K562 (cell line): ENCODE measurements around the gene PRRG4. TPM values are rescaled to one million over a fixed set of nuclear protein-coding genes. Genes with fewer than 3 reads are reported as not detected.
A peak's percentile ranks its signal among the peaks of the same experiment; 100 is the strongest.

Source experiments
- ATAC-seq: fragments of 200-7000 bp; cut with Tn5 transposase; 3 replicates; pipeline ENCODE4 v1.9.1; 2020; ENCODE audit warnings: moderate library complexity
- BruUV-seq: library from RNA; stranded (reverse); fragments of 400-500 nt; replicated peaks from 2 replicates; lab custom pipeline; 2021; lab: Mats Ljungman, UMichigan
- CTCF ChIA-PET: fragments of 300-600 bp; formaldehyde crosslinking; extraction: SDS; loops from one replicate; lab custom pipeline; 2021; ENCODE audit warnings: low intra/inter-chr PET ratio; lab: Yijun Ruan, JAX
- POLR2A ChIA-PET: fragments of 300-600, 350-650 bp; sonication (Branson Sonifier 250); formaldehyde crosslinking; extraction: SDS; loops from one replicate; lab custom pipeline; 2021; ENCODE audit warnings: antibody characterized with exemption, inconsistent platforms; lab: Yijun Ruan, JAX
- DNase-seq, 4 experiments: peaks; one replicate each; pipeline versions ENCODE4 v3.0.0 to v3.0.0-alpha.2; 2011 to 2018; ENCODE audit warnings: low spot score in 3 of 4, mixed read lengths in 3 of 4; ENCODE audit errors: extremely low read depth in 1 of 4
- FAIRE-seq: peaks from 2 replicates; lab custom pipeline; 2011; peaks lifted over from hg19 to GRCh38; lab: Jason Lieb, UNC
- H2AFZ ChIP-seq: 2 replicates; pipeline ENCODE4 v1.6.0; 2011; ENCODE audit warnings: low read depth, low read length, control low read depth, inconsistent platforms
- H3K27ac ChIP-seq: fragments of 200-600 bp; 3 replicates; pipeline ENCODE4 v1.8.0; 2011; ENCODE audit warnings: low read depth, mild to moderate bottlenecking, control low read depth, inconsistent platforms, low read length, moderate library complexity, mixed read lengths; ENCODE audit errors: extremely low read depth
- H3K27me3 ChIP-seq, 2 experiments: fragments of 300-600 bp in 1 of 2; 2 replicates in 1 of 2; 3 replicates in 1 of 2; pipeline versions ENCODE4 v1.6.0 to v1.8.0; 2011; ENCODE audit warnings: inconsistent platforms in 2 of 2, low read length in 2 of 2, mild to moderate bottlenecking in 1 of 2, mixed read lengths in 1 of 2, moderate library complexity in 1 of 2; ENCODE audit not compliant: control insufficient read depth in 2 of 2, insufficient read depth in 2 of 2
- H3K36me3 ChIP-seq: fragments of 300-600 bp; 3 replicates; pipeline ENCODE4 v1.8.0; 2011; ENCODE audit warnings: mild to moderate bottlenecking, low read length, inconsistent platforms; ENCODE audit not compliant: control insufficient read depth, insufficient read depth
- H3K4me1 ChIP-seq, 2 experiments: fragments of 200-600 bp in 1 of 2; replicated peaks in 1 of 2; 2 replicates in 1 of 2; 3 replicates in 1 of 2; pipeline versions ENCODE4 v1.5.1 to v1.8.0; 2011; ENCODE audit warnings: inconsistent platforms in 2 of 2, low read length in 2 of 2, mild to moderate bottlenecking in 1 of 2, mixed read lengths in 1 of 2, moderate library complexity in 1 of 2; ENCODE audit not compliant: control insufficient read depth in 2 of 2, insufficient read depth in 2 of 2
- H3K4me2 ChIP-seq: 2 replicates; pipeline ENCODE4 v1.6.1; 2011; ENCODE audit warnings: low read length, control low read depth, inconsistent platforms, mixed read lengths; ENCODE audit not compliant: insufficient read depth
- H3K4me3 ChIP-seq: fragments of 200-600 bp; sonication (generic), shearing (Covaris generic); 2 replicates; pipeline ENCODE4 v1.5.1; 2016; ENCODE audit warnings: control low read depth, inconsistent platforms
- H3K79me2 ChIP-seq: fragments of 200-600 bp; 3 replicates; pipeline ENCODE4 v1.8.0; 2011; ENCODE audit warnings: low read length, inconsistent platforms; ENCODE audit not compliant: control insufficient read depth, insufficient read depth
- H3K9ac ChIP-seq, 2 experiments: 2 replicates each; pipeline versions ENCODE4 v1.6.0 to v1.6.1; 2011; ENCODE audit warnings: low read depth in 2 of 2, low read length in 2 of 2, control low read depth in 1 of 2, inconsistent platforms in 1 of 2, mild to moderate bottlenecking in 1 of 2, mixed read lengths in 1 of 2; ENCODE audit not compliant: insufficient read depth in 1 of 2
- H3K9me1 ChIP-seq: one replicate; pipeline ENCODE4 v1.6.0; 2011; ENCODE audit warnings: inconsistent platforms, mild to moderate bottlenecking, low read length, moderate library complexity; ENCODE audit not compliant: control insufficient read depth, insufficient read depth
- H3K9me3 ChIP-seq: replicated peaks from 2 replicates; pipeline ENCODE4 v1.5.1; 2011; ENCODE audit warnings: low read depth, low read length, inconsistent platforms; ENCODE audit not compliant: control insufficient read depth, insufficient read depth
- H4K20me1 ChIP-seq: replicated peaks from 2 replicates; pipeline ENCODE4 v1.6.1; 2011; ENCODE audit warnings: low read length, inconsistent platforms, mixed read lengths; ENCODE audit not compliant: control insufficient read depth, insufficient read depth
- CHD2 ChIP-seq: IDR thresholded peaks from 2 replicates; pipeline ENCODE4 v1.6.1; 2011; ENCODE audit warnings: low read depth, low read length
- CREM ChIP-seq: IDR thresholded peaks from 2 replicates; pipeline ENCODE4 v1.6.1; 2014; ENCODE audit warnings: antibody characterized with exemption, low read depth
- DMBX1 ChIP-seq: fragments of 250-450 bp; sonication (Bioruptor Pico); IDR thresholded peaks from 2 replicates; pipeline ENCODE4 v1.8.0; 2022; ENCODE audit warnings: inconsistent platforms, mild to moderate bottlenecking, moderate library complexity, borderline replicate concordance
- ELF4 ChIP-seq: fragments of 450-650 bp; formaldehyde crosslinking; IDR thresholded peaks from 2 replicates; pipeline ENCODE4 v1.4.0; 2022; ENCODE audit warnings: missing genetic modification characterization
- L3MBTL2 ChIP-seq: fragments of 450-650 bp; IDR thresholded peaks from 2 replicates; pipeline ENCODE4 v1.6.1; 2016; ENCODE audit warnings: mild to moderate bottlenecking, moderate library complexity
- MEF2A ChIP-seq: IDR thresholded peaks from 2 replicates; pipeline ENCODE4 v1.6.1; 2011; ENCODE audit warnings: low read depth, mild to moderate bottlenecking, low read length, moderate library complexity; ENCODE audit not compliant: control insufficient read depth
- PRMT5 ChIP-seq: sonication (generic); formaldehyde crosslinking; IDR thresholded peaks from 2 replicates; pipeline ENCODE4 v1.5.0; 2020; ENCODE audit warnings: missing genetic modification reagents
- RAD51 ChIP-seq: fragments of 450-650 bp; IDR thresholded peaks from 2 replicates; pipeline ENCODE4 v1.7.1; 2016; ENCODE audit warnings: low read depth, mild to moderate bottlenecking, borderline replicate concordance
- SAFB ChIP-seq: fragments of 200-400 bp; formaldehyde crosslinking; IDR thresholded peaks from 2 replicates; pipeline ENCODE4 v1.6.1; 2017; ENCODE audit warnings: low read depth, low read length, borderline replicate concordance
- SETDB1 ChIP-seq: IDR thresholded peaks from one replicate; pipeline ENCODE4 v1.6.1; 2012; ENCODE audit warnings: low read length, control low read depth, inconsistent platforms
- SMARCA4 ChIP-seq: fragments of 450-650 bp; IDR thresholded peaks from 2 replicates; pipeline ENCODE4 v1.6.1; 2016
- SOX6 ChIP-seq: fragments of 450-650 bp; IDR thresholded peaks from 2 replicates; pipeline ENCODE4 v1.6.1; 2014; ENCODE audit warnings: mild to moderate bottlenecking
- ZNF717 ChIP-seq: fragments of 250-450 bp; sonication (Bioruptor Pico); IDR thresholded peaks from 2 replicates; pipeline ENCODE4 v1.5.0; 2021
- WGBS: fragments of 100-300 bp; shearing (Covaris generic); methylation state at CpG from one replicate; pipeline ENCODE4 v1.1.6; 2016; ENCODE audit warnings: low coverage, mixed read lengths; ENCODE audit not compliant: insufficient coverage; ENCODE audit errors: missing lambda C conversion rate; 5-methylcytosine and 5-hydroxymethylcytosine counted together
- in situ Hi-C: fragments of 300-500 bp; cut with MboI; formaldehyde crosslinking; loops from 4 replicates; pipeline ENCODE4 v1.15.0; 2018; ENCODE audit warnings: inconsistent platforms, mixed read lengths
- intact Hi-C: fragments of 100-400 bp; cut with micrococcal nuclease; formaldehyde crosslinking; loops from 2 replicates; pipeline ENCODE4 v1.14.2; 2022
- polyA plus RNA-seq, 8 experiments: library from polyadenylated mRNA; depleted of rRNA in 4 of 8; stranded (reverse) in 5 of 8; unstranded in 3 of 8; fragments of >200 nt; fragmentation: Nextera tagmentation in 2 of 8; fragmentation: Illumina TruSeq in 1 of 8; extraction: Ambion mirVana in 2 of 8; extraction: Trizol in 1 of 8; gene quantifications; 2 replicates each; pipeline versions ENCODE4 v1.2.1 to v1.2.3, GENCODE V29; 2011 to 2014; ENCODE audit warnings: inconsistent platforms in 1 of 8, missing spikeins in 1 of 8
- total RNA-seq, 7 experiments: library from RNA; depleted of rRNA in 6 of 7; stranded (reverse); fragments of >200 nt in 6 of 7; fragmentation: Illumina TruSeq in 2 of 7; extraction: Trizol in 2 of 7; gene quantifications; 2 replicates each; pipeline versions ENCODE4 v1.2.1 to v1.2.3, GENCODE V29; 2011 to 2021; ENCODE audit warnings: low replicate concordance in 1 of 7
- TF ChIP-seq, protein P1 (sequence below), 2 experiments: IDR thresholded peaks in 1 of 2; conservative IDR thresholded peaks in 1 of 2; 2 replicates each; pipeline ENCODE4 v1.6.1; 2016; ENCODE audit warnings: low read depth in 2 of 2, mild to moderate bottlenecking in 1 of 2, missing compliant biosample characterization in 1 of 2, missing genetic modification characterization in 1 of 2, moderate library complexity in 1 of 2
- TF ChIP-seq, protein P2 (sequence below), 2 experiments: IDR thresholded peaks; 2 replicates each; pipeline ENCODE4 v1.6.1; 2011; ENCODE audit warnings: borderline replicate concordance in 1 of 2, control low read depth in 1 of 2, low read depth in 1 of 2, low read length in 1 of 2, mild to moderate bottlenecking in 1 of 2, mixed read lengths in 1 of 2, moderate library complexity in 1 of 2; ENCODE audit not compliant: insufficient read depth in 1 of 2, insufficient read length in 1 of 2, poor library complexity in 1 of 2, severe bottlenecking in 1 of 2; ENCODE audit errors: extremely low read depth in 1 of 2

PRRG4 gene
- total and polyA plus RNA-seq, 9 of the 15 experiments (the other 6 are each of a cell fraction or from before 2014, with no cell fraction given): not detected

DNA sequence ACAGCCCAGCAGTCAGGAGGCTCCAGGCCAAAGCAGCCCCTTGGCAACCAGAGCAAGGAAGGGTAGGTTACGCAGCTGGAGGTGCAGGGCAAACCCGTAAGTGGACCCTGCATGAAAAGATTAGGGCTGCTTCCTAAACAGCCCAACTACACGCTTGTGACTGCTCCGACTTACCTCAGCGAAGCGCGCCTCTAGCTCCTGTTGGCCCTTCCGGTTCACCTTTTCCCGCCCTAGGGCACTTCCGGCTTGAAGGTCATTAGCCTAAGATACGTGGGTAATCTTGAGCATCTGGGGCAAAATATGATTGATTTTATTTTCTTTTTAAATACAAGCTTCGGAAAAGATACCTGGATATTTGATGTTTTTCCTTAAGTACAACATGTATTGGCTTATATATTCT, 35.3 kb upstream of the PRRG4 start, which contains the start of gene CCDC73:
TSS of gene CCDC73 (minus strand) at position 224 of the 400 bp plus-strand sequence. CDS start 34,419 bp downstream, outside the sequence.
- H3K4me2 ChIP-seq: no peak within 1 kb of the TSS
- no peak for FAIRE-seq
- DNase-seq: no peak
- TF ChIP-seq MEF2A (no peak), CHD2 (no peak), SOX6 (no peak), RAD51 (no peak), L3MBTL2 (peak; percentile 24; the same call in 1 of the 2 replicates), SMARCA4 (no peak), ZNF717 (no peak), SAFB (no peak), SETDB1 (no peak), ELF4 (no peak), PRMT5 (CRISPR knock-in tag) (no peak), CREM (no peak), DMBX1 (CRISPR knock-in tag) (no peak)
- TF ChIP-seq, protein P1, sequence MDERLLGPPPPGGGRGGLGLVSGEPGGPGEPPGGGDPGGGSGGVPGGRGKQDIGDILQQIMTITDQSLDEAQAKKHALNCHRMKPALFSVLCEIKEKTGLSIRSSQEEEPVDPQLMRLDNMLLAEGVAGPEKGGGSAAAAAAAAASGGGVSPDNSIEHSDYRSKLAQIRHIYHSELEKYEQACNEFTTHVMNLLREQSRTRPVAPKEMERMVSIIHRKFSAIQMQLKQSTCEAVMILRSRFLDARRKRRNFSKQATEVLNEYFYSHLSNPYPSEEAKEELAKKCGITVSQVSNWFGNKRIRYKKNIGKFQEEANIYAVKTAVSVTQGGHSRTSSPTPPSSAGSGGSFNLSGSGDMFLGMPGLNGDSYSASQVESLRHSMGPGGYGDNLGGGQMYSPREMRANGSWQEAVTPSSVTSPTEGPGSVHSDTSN (CRISPR knock-in tag; IDR thresholded peaks at IDR 0.05; ENCODE audit: low read depth): no peak
- TF ChIP-seq, protein P1 (tag; conservative IDR thresholded peaks at IDR 0.05; ENCODE audit: low read depth): no peak
- TF ChIP-seq, protein P2, sequence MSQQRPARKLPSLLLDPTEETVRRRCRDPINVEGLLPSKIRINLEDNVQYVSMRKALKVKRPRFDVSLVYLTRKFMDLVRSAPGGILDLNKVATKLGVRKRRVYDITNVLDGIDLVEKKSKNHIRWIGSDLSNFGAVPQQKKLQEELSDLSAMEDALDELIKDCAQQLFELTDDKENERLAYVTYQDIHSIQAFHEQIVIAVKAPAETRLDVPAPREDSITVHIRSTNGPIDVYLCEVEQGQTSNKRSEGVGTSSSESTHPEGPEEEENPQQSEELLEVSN (IDR thresholded peaks at IDR 0.05; ENCODE audit: borderline replicate concordance in 1 of 2, extremely low read depth in 1 of 2, insufficient read depth in 1 of 2, insufficient read length in 1 of 2, low read depth in 1 of 2, low read length in 1 of 2, poor library complexity in 1 of 2, severe bottlenecking in 1 of 2): peak in 1 of 2 experiments; percentile 57
- no peaks in the 10 kb centered on the region for H3K9me1 ChIP-seq
- H3K27me3 ChIP-seq: peaks cover 10 to 26% of the 10 kb centered on the region in 2 experiments
- no peaks in the 10 kb centered on the region for H3K79me2 ChIP-seq
- in situ Hi-C loops: loop anchor here (5.0 kb wide), 1 partner anchor 472 kb away; no protein-coding TSS in a partner anchor
- H4K20me1 ChIP-seq: no peaks in the 10 kb centered on the region
- no peaks in the 10 kb centered on the region for H3K9me3 ChIP-seq
- H3K4me3 ChIP-seq: no peak within 1 kb of the TSS
- no peak within 1 kb of the TSS for H2AFZ ChIP-seq
- no peak within 1 kb of the TSS for H3K27ac ChIP-seq
- CTCF ChIA-PET: interaction anchor here (2.0 kb wide), 1 partner anchor 471 kb away, joined by 9 read pairs; no protein-coding TSS in a partner anchor
- ATAC-seq: no peak; the same call in 2 of the 3 replicates
- no TSS peak for BruUV-seq
- intact Hi-C loops: loop anchor here (5.0 kb wide), 2 partner anchors 42 to 362 kb away; no protein-coding TSS in a partner anchor
- 51% methylated on average over 12 of the region's 12 CpGs for WGBS
- H3K9ac ChIP-seq: 0 out of 4 replicates have a peak within 1 kb of the TSS, but pooled peaks of 1 of the 2 experiments have one; percentile 36
- H3K4me1 ChIP-seq: no peaks in the 10 kb centered on the region; a peak in 1 of 5 replicates
- no peaks in the 10 kb centered on the region for H3K36me3 ChIP-seq
- POLR2A ChIA-PET: interaction anchor here (0.9 kb wide), 1 partner anchor 22 kb away, joined by 3 read pairs; no protein-coding TSS in a partner anchor
